ENCODE measurements around the gene OSTM1. TPM values are rescaled to one million over a fixed set of nuclear protein-coding genes. Genes with fewer than 3 reads are reported as not detected.

The OSTM1 gene
- total and polyA plus RNA-seq, 2 experiments from 2014 or later: 17.4 to 28.1 TPM

DNA sequence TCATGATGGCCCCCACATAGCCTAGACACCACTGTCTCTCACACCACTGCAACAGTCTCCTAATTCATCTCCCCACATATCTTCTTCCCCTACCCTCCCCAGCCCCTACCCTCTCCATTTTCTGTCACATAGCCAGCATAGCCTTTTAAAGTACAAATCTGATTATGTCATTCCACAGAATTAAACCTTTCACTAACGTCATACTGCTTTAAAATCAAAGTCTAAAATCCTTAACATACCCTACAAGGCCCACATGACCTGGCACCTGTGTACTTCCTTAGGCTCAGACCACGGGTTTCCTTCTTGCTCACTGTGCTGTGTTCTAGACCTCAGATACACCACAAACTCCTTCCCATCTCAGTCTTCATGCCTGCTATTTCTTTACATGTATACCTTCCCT, 5.9 kb downstream of the OSTM1 start:
- Mint-ChIP-seq H3K27me3 (ENCODE audit: insufficient read depth, low read depth, poor library complexity) (peaks cover 4% of the 10 kb centered on the region), H3K9me3 (no peaks in the 10 kb centered on the region), H3K36me3 (ENCODE audit: low read depth) (peaks cover 3% of the 10 kb centered on the region; the same call in 1 of the 3 replicates), H3K4me1 (peaks cover 21% of the 10 kb centered on the region), H3K27ac (no peak overlapping the region), H3K4me3 (no peak overlapping the region)
- peaks cover 25% of the 10 kb centered on the region for H3K4me1 ChIP-seq (ENCODE audit: insufficient read depth)
- DNase-seq (ENCODE audit: low spot score): no peak
- no peak overlapping the region for H3K4me3 ChIP-seq
- H3K79me2 ChIP-seq (replicated peaks; ENCODE audit: insufficient read depth): peaks cover 37% of the 10 kb centered on the region
- peaks cover 3% of the 10 kb centered on the region; the same call in 1 of the 2 replicates for H3K27me3 ChIP-seq (ENCODE audit: insufficient read depth)
- no peaks in the 10 kb centered on the region for H3K36me3 ChIP-seq (ENCODE audit: insufficient read depth)
- H3K27ac ChIP-seq (ENCODE audit: low read depth): no peak overlapping the region
- H3F3A ChIP-seq (replicated peaks; ENCODE audit: low read depth): peaks cover 5% of the 10 kb centered on the region; the same call in 1 of the 2 replicates
- TF ChIP-seq CREB1 (CRISPR knock-in tag; IDR thresholded peaks at IDR 0.05; ENCODE audit: low read depth): no peak
- no peak for TF ChIP-seq CTCF (conservative IDR thresholded peaks at IDR 0.05; ENCODE audit: low read depth in 2 of 2)
- no peak for TF ChIP-seq ZNF114 (CRISPR knock-in tag; IDR thresholded peaks at IDR 0.05)
- H3K9me2 ChIP-seq (ENCODE audit: insufficient read depth): no peaks in the 10 kb centered on the region
- H2AFZ ChIP-seq: no peak overlapping the region
- no peaks in the 10 kb centered on the region for H4K20me1 ChIP-seq (replicated peaks; ENCODE audit: insufficient read depth)
- ATAC-seq: no peak
- no peak overlapping the region for H3K4me2 ChIP-seq

DNA sequence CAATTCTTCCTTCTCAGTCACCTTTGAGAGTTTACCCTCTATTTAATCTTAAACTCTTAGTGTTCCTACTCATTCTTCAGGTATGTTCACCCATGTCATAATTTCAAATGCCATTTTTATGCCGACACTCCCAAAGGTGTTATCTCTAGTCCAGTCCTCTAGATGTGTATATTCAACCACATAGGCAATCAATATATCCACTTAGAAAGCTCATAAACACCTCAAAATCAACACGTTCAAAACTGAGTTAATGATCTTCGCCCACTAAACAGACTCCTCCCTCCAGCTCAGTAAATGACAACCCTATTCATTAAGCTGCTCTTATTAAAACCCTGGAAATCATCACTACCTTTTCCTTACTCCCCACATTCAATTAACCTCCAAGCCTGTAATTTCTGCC, 6.4 kb downstream of the OSTM1 start:
- peaks cover 33% of the 10 kb centered on the region for H3K79me2 ChIP-seq (replicated peaks; ENCODE audit: insufficient read depth)
- H3K27ac ChIP-seq (ENCODE audit: low read depth): no peak overlapping the region
- H3K9me2 ChIP-seq (ENCODE audit: insufficient read depth): no peaks in the 10 kb centered on the region
- peaks cover 17% of the 10 kb centered on the region for H3K4me1 Mint-ChIP-seq
- H4K20me1 ChIP-seq (replicated peaks; ENCODE audit: insufficient read depth): no peaks in the 10 kb centered on the region
- H3K36me3 Mint-ChIP-seq (ENCODE audit: low read depth): peaks cover 3% of the 10 kb centered on the region; the same call in 1 of the 3 replicates
- no peaks in the 10 kb centered on the region for H3K36me3 ChIP-seq (ENCODE audit: insufficient read depth)
- no peak overlapping the region for H3K27ac Mint-ChIP-seq
- H3K4me3 Mint-ChIP-seq: no peak overlapping the region
- peaks cover under 1% of the 10 kb centered on the region; the same call in 1 of the 2 replicates for H3F3A ChIP-seq (replicated peaks; ENCODE audit: low read depth)
- H2AFZ ChIP-seq: no peak overlapping the region
- no peak for DNase-seq (ENCODE audit: low spot score)
- H3K27me3 ChIP-seq (ENCODE audit: insufficient read depth): no peaks in the 10 kb centered on the region
- H3K4me3 ChIP-seq: no peak overlapping the region
- H3K4me2 ChIP-seq: no peak overlapping the region
- peaks cover 20% of the 10 kb centered on the region for H3K4me1 ChIP-seq (ENCODE audit: insufficient read depth)
- ATAC-seq: no peak
- H3K27me3 Mint-ChIP-seq (ENCODE audit: insufficient read depth, low read depth, poor library complexity): peaks cover 4% of the 10 kb centered on the region
- no peaks in the 10 kb centered on the region for H3K9me3 Mint-ChIP-seq
- no peak for TF ChIP-seq CTCF (conservative IDR thresholded peaks at IDR 0.05; ENCODE audit: low read depth in 2 of 2)
- TF ChIP-seq ZNF331 (CRISPR knock-in tag; IDR thresholded peaks at IDR 0.05; ENCODE audit: low read depth): no peak
- TF ChIP-seq ZNF114 (CRISPR knock-in tag; IDR thresholded peaks at IDR 0.05): no peak
- TF ChIP-seq, protein P1, sequence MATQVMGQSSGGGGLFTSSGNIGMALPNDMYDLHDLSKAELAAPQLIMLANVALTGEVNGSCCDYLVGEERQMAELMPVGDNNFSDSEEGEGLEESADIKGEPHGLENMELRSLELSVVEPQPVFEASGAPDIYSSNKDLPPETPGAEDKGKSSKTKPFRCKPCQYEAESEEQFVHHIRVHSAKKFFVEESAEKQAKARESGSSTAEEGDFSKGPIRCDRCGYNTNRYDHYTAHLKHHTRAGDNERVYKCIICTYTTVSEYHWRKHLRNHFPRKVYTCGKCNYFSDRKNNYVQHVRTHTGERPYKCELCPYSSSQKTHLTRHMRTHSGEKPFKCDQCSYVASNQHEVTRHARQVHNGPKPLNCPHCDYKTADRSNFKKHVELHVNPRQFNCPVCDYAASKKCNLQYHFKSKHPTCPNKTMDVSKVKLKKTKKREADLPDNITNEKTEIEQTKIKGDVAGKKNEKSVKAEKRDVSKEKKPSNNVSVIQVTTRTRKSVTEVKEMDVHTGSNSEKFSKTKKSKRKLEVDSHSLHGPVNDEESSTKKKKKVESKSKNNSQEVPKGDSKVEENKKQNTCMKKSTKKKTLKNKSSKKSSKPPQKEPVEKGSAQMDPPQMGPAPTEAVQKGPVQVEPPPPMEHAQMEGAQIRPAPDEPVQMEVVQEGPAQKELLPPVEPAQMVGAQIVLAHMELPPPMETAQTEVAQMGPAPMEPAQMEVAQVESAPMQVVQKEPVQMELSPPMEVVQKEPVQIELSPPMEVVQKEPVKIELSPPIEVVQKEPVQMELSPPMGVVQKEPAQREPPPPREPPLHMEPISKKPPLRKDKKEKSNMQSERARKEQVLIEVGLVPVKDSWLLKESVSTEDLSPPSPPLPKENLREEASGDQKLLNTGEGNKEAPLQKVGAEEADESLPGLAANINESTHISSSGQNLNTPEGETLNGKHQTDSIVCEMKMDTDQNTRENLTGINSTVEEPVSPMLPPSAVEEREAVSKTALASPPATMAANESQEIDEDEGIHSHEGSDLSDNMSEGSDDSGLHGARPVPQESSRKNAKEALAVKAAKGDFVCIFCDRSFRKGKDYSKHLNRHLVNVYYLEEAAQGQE (IDR thresholded peaks at IDR 0.05; ENCODE audit: unreplicated experiment): no peak
- TF ChIP-seq ETS1 (IDR thresholded peaks at IDR 0.05): no peak
- TF ChIP-seq STAT1 (IDR thresholded peaks at IDR 0.05; ENCODE audit: unreplicated experiment): no peak
- TF ChIP-seq NANOG (IDR thresholded peaks at IDR 0.05; ENCODE audit: borderline replicate concordance): no peak
- no peak for TF ChIP-seq EZH2 (IDR thresholded peaks at IDR 0.05; ENCODE audit: low read depth, unreplicated experiment)
- no peak for TF ChIP-seq EZH2phosphoT487 (IDR thresholded peaks at IDR 0.05; ENCODE audit: unreplicated experiment)

Data from GM23338 (cell line).